HG03442 (cell line): ENCODE data around the gene FMN1.

Source experiments
- ATAC-seq: cut with Tn5 transposase; IDR thresholded peaks from one replicate; pipeline ENCODE4 v1.9.1; 2021; ENCODE audit warnings: mild to moderate bottlenecking, moderate library complexity; ENCODE audit not compliant: unreplicated experiment

The FMN1 gene

GRCh38 chr15:33200444-33200843 lies 5.9 kb upstream of the FMN1 start:
- ATAC-seq = no peak

DNA sequence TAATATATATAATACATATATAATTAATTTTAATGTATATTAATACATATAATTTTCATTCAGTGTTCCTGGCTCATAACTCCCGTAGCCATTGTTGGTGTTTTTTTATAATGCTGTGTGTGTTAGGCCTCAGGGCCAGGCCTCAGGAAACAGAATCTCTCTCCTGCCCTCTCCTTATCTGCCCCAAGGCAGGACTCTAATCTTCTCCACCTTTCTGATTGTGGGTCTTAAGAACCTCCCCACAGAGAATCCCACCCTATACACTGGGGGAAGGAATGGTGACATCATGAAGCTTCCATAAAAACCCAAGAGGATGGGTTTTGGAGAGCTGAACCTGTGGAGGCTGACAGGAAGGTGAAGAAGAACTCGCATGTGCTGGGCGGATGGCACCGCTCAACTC lies 4.0 kb upstream of the FMN1 start:
- no peak for ATAC-seq

DNA sequence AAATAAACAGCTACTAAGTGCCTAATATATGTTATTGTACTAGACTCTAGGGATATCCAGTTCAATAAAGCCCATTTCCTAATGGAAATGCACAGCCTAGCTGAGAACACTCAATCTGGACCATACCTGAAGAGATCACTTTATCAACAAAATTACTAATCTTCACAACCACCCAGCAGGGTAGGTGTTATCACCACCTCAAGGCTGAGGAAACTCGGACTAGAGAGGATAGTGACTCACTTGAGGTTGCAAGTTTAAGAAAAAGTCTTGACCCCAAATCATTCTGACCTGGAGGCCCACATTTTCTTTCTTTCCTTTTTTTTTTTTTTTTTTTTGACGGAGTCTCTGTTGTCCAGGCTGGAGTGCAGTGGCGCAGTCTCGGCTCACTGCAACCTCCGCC lies 3.1 kb upstream of the FMN1 start:
- no peak for ATAC-seq

- no peak for ATAC-seq
Observed at GRCh38 chr15:33194237-33194636, 277 bp downstream of the FMN1 start.

DNA sequence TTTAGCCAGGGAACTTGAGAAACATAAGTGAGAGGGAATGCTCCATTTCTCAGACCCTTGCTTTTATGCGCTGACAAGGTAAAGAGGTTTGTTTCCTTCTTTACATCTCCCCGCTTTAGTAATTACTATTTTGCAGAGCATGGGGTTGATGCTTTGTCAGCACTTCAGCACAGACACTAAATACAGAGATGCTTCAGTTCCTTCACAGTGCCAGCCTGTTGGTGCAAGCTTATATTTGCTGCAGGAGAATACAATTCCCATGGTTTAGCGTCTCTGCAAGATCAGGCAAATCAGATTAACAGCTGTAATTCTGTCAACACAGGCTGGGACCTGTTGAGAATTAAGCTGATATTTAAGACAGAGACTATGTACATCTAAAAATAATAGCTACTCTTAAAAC lies 2.9 kb downstream of the FMN1 start:
- no peak for ATAC-seq

DNA sequence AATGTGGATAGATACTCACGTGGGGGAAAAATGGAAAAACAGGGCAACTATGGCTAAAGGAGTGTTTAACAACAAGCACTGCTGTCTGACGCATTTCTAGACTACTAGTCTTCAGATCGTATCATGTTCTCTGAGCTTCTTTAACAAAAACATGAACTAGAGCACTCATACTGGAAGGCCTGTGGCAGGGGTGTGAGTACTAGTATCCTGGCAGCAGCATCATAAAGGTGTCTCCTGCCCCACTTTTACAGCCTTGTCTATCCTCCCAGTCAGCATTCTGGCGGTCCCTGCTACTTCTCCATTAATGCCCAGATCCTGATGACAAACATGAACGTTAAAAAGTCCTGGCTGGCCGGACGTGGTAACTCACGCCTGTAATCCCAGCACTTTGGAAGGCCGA lies 4.0 kb downstream of the FMN1 start:
- no peak for ATAC-seq

DNA sequence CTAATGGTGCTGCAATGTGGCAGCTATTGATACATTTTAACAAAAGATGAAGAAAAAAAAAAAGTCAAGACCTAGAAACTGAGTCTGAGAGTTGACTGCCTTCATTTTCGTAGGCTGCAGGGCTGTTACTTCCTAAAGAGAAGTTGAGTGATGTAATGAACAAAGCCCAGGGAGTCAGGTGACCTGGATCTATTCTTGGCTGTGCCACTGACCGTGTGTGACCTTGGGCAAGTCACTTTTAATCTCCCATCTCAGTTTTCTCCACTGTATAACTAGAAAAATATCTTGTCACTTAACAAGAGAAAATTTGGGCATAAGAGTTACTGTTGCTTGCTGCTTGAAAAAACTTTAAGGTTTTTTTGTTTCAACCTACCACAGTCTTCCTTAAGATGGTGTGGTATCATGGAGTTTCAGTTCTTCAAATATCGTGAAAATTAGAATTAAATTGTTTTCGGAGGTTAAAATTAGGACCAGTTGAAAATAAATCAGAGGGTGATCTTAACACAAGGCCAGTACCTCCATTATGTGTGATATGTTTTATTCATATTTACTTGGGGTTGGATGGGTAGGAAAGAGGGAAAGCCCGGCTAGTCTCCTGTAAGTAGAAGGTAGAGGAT lies 5.8 kb downstream of the FMN1 start:
- peak; percentile 56 for ATAC-seq

DNA sequence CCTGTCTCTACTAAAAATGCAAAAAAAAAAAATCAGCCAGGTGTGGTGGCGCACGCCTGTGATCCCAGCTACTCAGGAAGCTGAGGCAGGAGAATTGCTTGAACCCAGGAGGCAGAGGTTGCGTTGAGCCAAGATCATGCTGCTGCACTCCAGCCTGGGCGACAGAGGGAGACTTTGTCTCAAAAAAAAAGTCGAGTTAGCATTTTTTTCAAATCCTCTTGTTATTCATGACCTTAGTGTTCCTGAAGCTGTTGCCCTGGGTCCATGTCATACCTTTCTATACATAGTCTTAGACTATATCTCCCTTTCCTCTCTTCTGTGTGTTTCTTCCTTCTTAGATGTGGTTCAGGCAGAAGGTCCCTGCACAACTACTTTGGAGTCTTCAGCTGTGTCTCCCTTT lies 6.4 kb downstream of the FMN1 start:
- no peak for ATAC-seq

DNA sequence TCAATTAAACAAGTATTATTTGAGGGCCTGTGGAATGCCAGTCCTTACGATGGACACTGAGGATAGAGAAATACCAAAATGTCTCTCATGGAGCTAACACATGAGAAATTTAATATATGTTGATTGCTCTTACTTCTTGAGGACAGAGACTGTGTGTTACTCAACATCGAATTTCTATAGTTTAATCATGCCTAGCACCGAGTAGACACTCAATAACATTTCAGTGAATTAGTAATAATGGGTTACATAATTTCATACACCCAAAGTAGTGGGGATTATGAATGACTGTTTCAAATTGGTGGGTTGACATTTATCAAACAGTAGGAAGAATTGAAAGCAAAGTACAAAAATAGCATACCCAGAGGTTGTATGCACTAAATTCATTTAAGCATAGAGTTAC lies 11.2 kb downstream of the FMN1 start:
- no peak for ATAC-seq

GRCh38 chr15:33182926-33183325 lies 11.6 kb downstream of the FMN1 start:
- ATAC-seq = no peak

- no peak for ATAC-seq
Observed at GRCh38 chr15:33182278-33182905, 12.1 kb downstream of the FMN1 start.

DNA sequence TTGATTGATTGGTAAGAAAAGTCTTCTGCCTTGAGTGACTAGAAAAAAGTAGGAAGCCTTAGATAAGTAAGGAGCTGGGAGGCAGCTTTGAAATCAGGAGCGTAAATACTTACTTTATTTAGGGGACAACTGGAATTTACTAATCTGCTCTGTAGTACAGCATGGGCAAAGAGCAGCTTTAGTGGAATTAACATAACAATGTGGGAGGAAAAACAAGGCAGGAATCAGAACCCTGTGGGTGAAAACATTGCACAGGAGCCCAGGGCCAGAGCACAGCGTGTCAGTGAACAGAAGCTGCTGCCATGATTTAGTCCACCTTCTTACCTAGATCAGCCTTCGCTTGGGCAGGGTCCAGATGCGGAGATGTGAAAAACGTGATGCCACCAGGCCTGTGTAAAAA lies 14.6 kb downstream of the FMN1 start:
- ATAC-seq = no peak

GRCh38 chr15:33171202-33171601 lies 23.3 kb downstream of the FMN1 start:
- no peak for ATAC-seq

GRCh38 chr15:33169625-33170024 lies 24.9 kb downstream of the FMN1 start:
- ATAC-seq = no peak

DNA sequence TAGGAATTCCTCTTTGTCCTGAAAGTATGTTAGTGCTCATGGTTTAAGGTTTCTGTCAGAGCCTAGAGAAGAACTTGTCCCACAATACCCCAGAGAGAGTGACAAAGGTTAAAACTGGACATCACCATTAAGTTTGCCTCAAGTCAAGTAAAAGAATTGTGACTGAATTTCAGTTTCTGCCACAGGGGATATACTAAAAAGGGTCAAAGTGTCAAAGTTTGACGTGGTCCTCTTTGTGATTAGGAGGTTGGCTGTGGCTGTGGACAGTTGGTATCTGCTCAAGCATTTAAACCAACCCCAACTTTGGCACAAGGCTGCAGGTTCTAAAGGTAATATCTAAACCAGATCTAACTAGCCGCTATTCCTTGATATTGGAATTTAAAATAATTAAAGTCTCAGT lies 26.1 kb downstream of the FMN1 start:
- peak; percentile 38 for ATAC-seq

DNA sequence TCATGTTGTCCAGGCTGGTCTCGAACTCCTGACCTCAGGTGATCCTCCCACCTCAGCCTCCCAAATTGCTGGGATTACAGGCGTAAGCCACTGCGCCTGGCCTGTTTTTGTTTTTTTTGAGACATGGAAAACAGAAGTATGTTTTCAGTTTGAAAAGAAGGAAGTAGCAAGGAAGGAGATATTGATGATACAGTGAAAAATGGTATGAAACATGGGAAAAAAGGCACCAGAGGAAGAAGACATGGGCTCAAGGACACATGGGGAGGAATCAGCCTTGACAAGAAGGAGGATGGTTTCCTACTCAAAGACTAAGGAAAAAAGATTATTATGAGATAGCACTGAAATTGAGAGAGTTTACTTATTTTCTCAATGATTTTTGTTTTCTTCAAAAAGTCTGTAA lies 30.7 kb downstream of the FMN1 start:
- no peak for ATAC-seq

GRCh38 chr15:33161209-33161608 lies 33.3 kb downstream of the FMN1 start:
- no peak for ATAC-seq

DNA sequence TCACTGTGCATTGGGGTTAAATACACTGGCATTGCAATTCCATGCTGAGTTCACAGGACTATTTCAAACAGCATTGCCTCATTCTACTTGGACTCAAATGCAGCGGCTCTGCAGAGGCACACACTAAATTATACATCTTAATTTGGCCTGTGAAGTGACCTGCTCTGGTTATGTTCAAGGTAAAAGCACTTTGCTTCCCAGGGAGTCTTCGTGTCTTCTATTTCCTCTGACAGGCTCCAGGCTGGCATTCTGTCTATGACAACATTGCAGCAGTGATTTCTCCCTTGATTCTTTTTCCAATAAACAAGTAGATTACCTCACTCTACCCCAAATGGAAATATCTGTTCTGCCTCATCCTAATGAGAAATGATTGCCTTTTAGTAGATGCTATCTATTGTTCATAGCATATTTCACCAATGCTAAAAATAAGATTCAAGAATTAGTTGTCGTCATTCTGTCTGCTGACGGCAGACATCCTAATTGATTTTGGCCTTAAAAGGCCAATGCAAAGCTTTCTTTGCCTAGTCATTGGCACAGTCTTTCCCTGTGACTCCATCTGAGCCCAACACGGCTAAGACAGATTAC lies 33.8 kb downstream of the FMN1 start:
- no peak for ATAC-seq

DNA sequence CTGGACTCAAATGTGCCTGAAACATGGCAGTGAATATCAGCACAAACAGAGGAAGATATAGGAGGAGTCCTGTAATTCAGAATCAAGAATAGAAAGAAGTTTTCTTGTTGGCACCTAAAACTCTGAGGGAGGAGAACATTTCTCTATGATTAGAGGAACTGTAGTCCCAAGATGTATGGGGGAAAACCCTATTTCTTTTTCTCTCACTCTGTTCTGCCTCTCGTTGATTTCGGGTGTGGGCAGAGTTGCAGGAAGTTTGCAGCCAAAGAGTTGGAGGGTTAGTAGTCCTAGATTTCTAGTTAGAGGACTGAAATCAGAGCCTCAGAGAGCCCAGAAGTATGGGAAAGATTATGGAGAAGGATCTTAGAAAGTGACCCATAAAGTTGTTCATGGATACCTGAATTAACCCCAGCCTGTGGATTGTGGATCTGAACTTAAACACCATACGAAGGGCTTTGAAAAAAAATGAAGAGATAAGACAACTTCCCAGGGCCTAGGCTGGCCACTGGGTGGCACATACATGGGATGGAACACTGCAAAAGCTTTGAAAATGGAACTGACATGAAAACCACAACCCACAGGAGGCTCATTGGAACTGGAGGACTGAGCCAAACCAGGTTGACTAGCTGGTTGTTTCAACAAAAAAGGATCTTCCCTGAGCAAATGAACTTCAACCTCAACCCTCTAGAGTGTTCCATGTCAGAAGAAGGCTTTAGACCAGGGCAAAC lies 34.6 kb downstream of the FMN1 start:
- ATAC-seq = no peak

GRCh38 chr15:33158366-33158765 lies 36.1 kb downstream of the FMN1 start:
- ATAC-seq = no peak

DNA sequence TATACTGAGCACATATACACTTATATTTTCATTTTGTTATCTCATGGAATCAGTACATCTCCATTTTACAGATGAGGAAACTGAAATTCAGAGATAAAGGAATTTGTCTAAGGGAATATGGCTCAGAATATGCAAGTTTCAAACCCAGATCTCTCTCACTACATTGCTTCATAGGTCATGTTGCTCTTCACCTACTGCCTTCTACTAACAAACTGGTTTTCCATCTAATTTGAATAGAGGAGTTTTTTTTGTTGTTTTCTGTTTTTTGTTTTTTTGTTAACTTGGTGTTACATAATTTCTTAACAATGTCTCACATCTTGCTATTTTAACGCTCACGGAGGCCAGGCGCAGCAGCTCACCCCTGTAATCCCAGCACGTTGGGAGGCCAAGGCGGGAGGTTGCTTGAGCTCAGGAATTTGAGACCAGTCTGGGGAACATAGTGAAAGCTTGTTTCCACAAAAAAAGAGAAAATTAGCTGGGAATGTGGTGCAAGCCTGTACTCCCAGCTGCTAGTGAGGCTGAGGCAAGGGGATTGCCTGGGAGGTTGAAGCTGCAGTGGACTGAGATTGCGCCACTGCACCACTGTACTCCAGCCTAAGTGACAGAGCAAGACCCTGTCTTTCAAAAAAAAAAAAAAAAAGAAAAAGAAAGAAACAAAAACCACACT lies 37.0 kb downstream of the FMN1 start:
- no peak for ATAC-seq
